ENCODE measurements around the gene CGN.

GRCh38 chr1:151494741-151495281 lies 16.4 kb upstream of the CGN start:
- TF ChIP-seq CTCF (IDR thresholded peaks at IDR 0.05; ENCODE audit: extremely low read depth in 1 of 2, insufficient read depth in 1 of 2, low read depth in 1 of 2, low read length in 2 of 2) = no peak
- no peak for TF ChIP-seq EZH2 (IDR thresholded peaks at IDR 0.05; ENCODE audit: borderline replicate concordance, low read depth, low read length, severe bottlenecking)
- TF ChIP-seq MAX (IDR thresholded peaks at IDR 0.05; ENCODE audit: insufficient read depth, insufficient read length) = no peak
- TF ChIP-seq POLR2A (IDR thresholded peaks at IDR 0.05; ENCODE audit: low read depth, low read length) = no peak
- peak; percentile 42 for TF ChIP-seq POLR2AphosphoS5 (IDR thresholded peaks at IDR 0.05; ENCODE audit: insufficient read depth, low read depth, low read length)
- TF ChIP-seq FOS (IDR thresholded peaks at IDR 0.05; ENCODE audit: borderline replicate concordance, insufficient read depth, low read length) = peak; percentile 86
